ENCODE data around the gene FAM168B. TPM values are rescaled to one million over a fixed set of nuclear protein-coding genes. Genes with fewer than 3 reads are reported as not detected.
"Not testable (repeated sequence)": the region's sequence is repeated elsewhere in the genome, so short reads cannot be mapped to it uniquely, and the experiment has no call there.

The FAM168B gene
- polyA plus RNA-seq, 1 donor (not counting 4 experiments of a cell fraction or from before 2014, with no cell fraction given) = 50.8 TPM

DNA sequence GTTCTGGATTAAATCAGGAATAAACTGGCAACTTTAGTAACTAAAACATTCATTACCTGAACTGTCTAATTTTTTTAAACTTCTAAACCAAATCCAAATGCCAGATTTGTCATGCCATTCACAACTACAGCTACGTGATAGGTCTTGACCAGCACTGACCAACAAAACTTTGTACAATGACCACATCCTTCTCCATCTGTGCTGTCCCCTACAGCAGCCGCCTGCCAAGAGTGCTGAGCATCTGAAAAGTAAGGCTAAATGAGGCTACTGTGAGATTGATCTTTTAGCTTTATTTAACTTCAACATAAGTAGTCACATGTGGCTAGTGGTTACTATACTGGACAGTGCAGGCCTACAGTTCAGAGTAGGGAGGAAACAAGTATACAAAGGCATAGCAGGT lies 7.6 kb downstream of the FAM168B start:
- Histone ChIP-seq H2AFZ (ENCODE audit: control insufficient read depth, low read length) (no peak overlapping the region), H3K4me1 (ENCODE audit: control insufficient read depth, extremely low read depth, insufficient read depth, low read length) (no peaks in the 10 kb centered on the region), H3K9me3 (ENCODE audit: control insufficient read depth, low read depth, low read length) (no peaks in the 10 kb centered on the region), H3K36me3 (ENCODE audit: control insufficient read depth in 2 of 2, extremely low read depth in 1 of 2, insufficient read depth in 2 of 2, low read length in 2 of 2) (peaks cover 18 to 31% of the 10 kb centered on the region in 2 experiments), H3K79me2 (ENCODE audit: control insufficient read depth, insufficient read depth, low read length) (peaks cover 95% of the 10 kb centered on the region), H3K27me3 (ENCODE audit: control insufficient read depth, extremely low read depth, insufficient read depth, low read length) (no peaks in the 10 kb centered on the region), H4K20me1 (ENCODE audit: control insufficient read depth, extremely low read depth, insufficient read depth, low read length) (peaks cover 12% of the 10 kb centered on the region), H3K4me2 (ENCODE audit: control insufficient read depth, extremely low read depth, insufficient read depth, low read depth, low read length) (no peak overlapping the region), H3K9ac (ENCODE audit: control insufficient read depth, extremely low read depth, insufficient read depth, low read length) (no peak overlapping the region), H3K9me1 (ENCODE audit: control insufficient read depth, extremely low read depth, insufficient read depth, low read length) (peaks cover 2% of the 10 kb centered on the region), H3K27ac (ENCODE audit: control insufficient read depth, insufficient read depth, low read length) (no peak overlapping the region), H3K4me3 (ENCODE audit: control insufficient read depth in 2 of 3, extremely low read depth in 1 of 3, insufficient read depth in 2 of 3, low read depth in 1 of 3, low read length in 3 of 3) (no peak overlapping the region)
- FAIRE-seq (no peak), DNase-seq (ENCODE audit: low read depth, low spot score) (no peak)
- TF ChIP-seq, protein P1, sequence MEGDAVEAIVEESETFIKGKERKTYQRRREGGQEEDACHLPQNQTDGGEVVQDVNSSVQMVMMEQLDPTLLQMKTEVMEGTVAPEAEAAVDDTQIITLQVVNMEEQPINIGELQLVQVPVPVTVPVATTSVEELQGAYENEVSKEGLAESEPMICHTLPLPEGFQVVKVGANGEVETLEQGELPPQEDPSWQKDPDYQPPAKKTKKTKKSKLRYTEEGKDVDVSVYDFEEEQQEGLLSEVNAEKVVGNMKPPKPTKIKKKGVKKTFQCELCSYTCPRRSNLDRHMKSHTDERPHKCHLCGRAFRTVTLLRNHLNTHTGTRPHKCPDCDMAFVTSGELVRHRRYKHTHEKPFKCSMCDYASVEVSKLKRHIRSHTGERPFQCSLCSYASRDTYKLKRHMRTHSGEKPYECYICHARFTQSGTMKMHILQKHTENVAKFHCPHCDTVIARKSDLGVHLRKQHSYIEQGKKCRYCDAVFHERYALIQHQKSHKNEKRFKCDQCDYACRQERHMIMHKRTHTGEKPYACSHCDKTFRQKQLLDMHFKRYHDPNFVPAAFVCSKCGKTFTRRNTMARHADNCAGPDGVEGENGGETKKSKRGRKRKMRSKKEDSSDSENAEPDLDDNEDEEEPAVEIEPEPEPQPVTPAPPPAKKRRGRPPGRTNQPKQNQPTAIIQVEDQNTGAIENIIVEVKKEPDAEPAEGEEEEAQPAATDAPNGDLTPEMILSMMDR (optimal IDR thresholded peaks at IDR 0.05 in 1 of 3, IDR thresholded peaks at IDR 0.05 in 1 of 3, conservative IDR thresholded peaks at IDR 0.05 in 1 of 3; ENCODE audit: extremely low read depth in 1 of 3, insufficient read depth in 2 of 3, low read length in 3 of 3) = no peak
- no peak for TF ChIP-seq EZH2 (IDR thresholded peaks at IDR 0.05; ENCODE audit: low read length)
- dilution Hi-C loops (cut with MboI; ENCODE audit: extremely low pct_ligation_motif_present, low sequenced_read_pairs) = no loop called here

DNA sequence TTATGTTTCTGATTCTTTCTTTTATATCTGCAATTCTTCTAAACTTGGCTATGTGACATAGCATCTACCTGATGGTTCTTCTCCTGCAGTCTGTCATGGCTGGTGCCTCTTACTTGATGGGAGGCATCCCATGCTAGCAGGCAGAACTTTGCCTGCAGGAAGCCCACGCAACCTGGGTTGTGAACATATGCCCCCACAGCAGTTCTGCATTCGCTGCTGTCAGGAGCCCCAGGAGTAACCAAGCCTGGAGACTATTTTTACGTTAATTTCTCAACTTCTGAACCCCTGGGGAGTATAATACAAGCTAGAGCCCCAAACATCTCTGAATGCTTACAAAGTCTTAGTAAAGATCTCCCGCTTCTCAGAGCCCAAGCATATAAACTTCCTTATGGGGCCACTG lies 12.1 kb downstream of the FAM168B start:
- no peak for DNase-seq (ENCODE audit: low read depth, low spot score)
- Histone ChIP-seq H3K4me3 (ENCODE audit: control insufficient read depth in 2 of 3, extremely low read depth in 1 of 3, insufficient read depth in 2 of 3, low read depth in 1 of 3, low read length in 3 of 3) (no peak overlapping the region), H3K4me1 (ENCODE audit: control insufficient read depth, extremely low read depth, insufficient read depth, low read length) (no peaks in the 10 kb centered on the region), H3K9ac (ENCODE audit: control insufficient read depth, extremely low read depth, insufficient read depth, low read length) (no peak overlapping the region), H2AFZ (ENCODE audit: control insufficient read depth, low read length) (no peak overlapping the region), H3K79me2 (ENCODE audit: control insufficient read depth, insufficient read depth, low read length) (peaks cover 88% of the 10 kb centered on the region), H3K27me3 (ENCODE audit: control insufficient read depth, extremely low read depth, insufficient read depth, low read length) (no peaks in the 10 kb centered on the region), H3K9me1 (ENCODE audit: control insufficient read depth, extremely low read depth, insufficient read depth, low read length) (peaks cover 2% of the 10 kb centered on the region), H3K27ac (ENCODE audit: control insufficient read depth, insufficient read depth, low read length) (no peak overlapping the region), H3K36me3 (ENCODE audit: control insufficient read depth in 2 of 2, extremely low read depth in 1 of 2, insufficient read depth in 2 of 2, low read length in 2 of 2) (peaks cover 26 to 33% of the 10 kb centered on the region in 2 experiments), H3K9me3 (ENCODE audit: control insufficient read depth, low read depth, low read length) (no peaks in the 10 kb centered on the region), H4K20me1 (ENCODE audit: control insufficient read depth, extremely low read depth, insufficient read depth, low read length) (peaks cover 13% of the 10 kb centered on the region), H3K4me2 (ENCODE audit: control insufficient read depth, extremely low read depth, insufficient read depth, low read depth, low read length) (no peak overlapping the region)
- dilution Hi-C loops (cut with MboI; ENCODE audit: extremely low pct_ligation_motif_present, low sequenced_read_pairs) = no loop called here
- FAIRE-seq = no peak
- TF ChIP-seq, protein P1 (optimal IDR thresholded peaks at IDR 0.05 in 1 of 3, IDR thresholded peaks at IDR 0.05 in 1 of 3, conservative IDR thresholded peaks at IDR 0.05 in 1 of 3; ENCODE audit: extremely low read depth in 1 of 3, insufficient read depth in 2 of 3, low read length in 3 of 3) = no peak
- TF ChIP-seq EZH2 (IDR thresholded peaks at IDR 0.05; ENCODE audit: low read length) = no peak

DNA sequence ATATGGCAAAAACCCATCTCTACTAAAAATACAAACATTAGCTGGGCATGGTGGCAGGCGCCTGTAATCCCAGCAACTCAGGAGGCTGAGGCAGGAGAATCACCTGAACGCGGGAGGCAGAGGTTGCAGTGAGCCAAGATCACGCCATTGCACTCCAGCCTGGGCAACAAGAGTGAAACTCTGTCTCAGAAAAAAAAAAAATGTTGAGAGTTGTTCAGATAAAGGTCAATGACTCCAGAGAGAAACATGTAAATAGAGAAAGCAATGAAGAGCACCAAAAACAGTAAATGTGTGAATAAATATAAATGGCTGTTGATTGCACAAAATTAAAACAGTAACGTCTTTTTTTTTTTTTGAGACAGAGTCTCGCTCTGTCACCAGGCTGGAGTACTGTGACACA lies 13.3 kb downstream of the FAM168B start:
- H3K27me3 ChIP-seq (ENCODE audit: control insufficient read depth, extremely low read depth, insufficient read depth, low read length); H2AFZ ChIP-seq (ENCODE audit: control insufficient read depth, low read length); H3K9ac ChIP-seq (ENCODE audit: control insufficient read depth, extremely low read depth, insufficient read depth, low read length); H3K27ac ChIP-seq (ENCODE audit: control insufficient read depth, insufficient read depth, low read length); H3K4me2 ChIP-seq (ENCODE audit: control insufficient read depth, extremely low read depth, insufficient read depth, low read depth, low read length); H3K9me1 ChIP-seq (ENCODE audit: control insufficient read depth, extremely low read depth, insufficient read depth, low read length); DNase-seq (ENCODE audit: low read depth, low spot score); H3K4me1 ChIP-seq (ENCODE audit: control insufficient read depth, extremely low read depth, insufficient read depth, low read length); dilution Hi-C loops (cut with MboI; ENCODE audit: extremely low pct_ligation_motif_present, low sequenced_read_pairs); H3K4me3 ChIP-seq (ENCODE audit: control insufficient read depth in 2 of 3, extremely low read depth in 1 of 3, insufficient read depth in 2 of 3, low read depth in 1 of 3, low read length in 3 of 3); H4K20me1 ChIP-seq (ENCODE audit: control insufficient read depth, extremely low read depth, insufficient read depth, low read length); H3K9me3 ChIP-seq (ENCODE audit: control insufficient read depth, low read depth, low read length); FAIRE-seq: not testable (repeated sequence)
- Histone ChIP-seq H3K36me3 (ENCODE audit: control insufficient read depth in 2 of 2, extremely low read depth in 1 of 2, insufficient read depth in 2 of 2, low read length in 2 of 2) (peaks cover 26 to 32% of the 10 kb centered on the region in 2 experiments), H3K79me2 (ENCODE audit: control insufficient read depth, insufficient read depth, low read length) (peaks cover 88% of the 10 kb centered on the region)

Measured in keratinocyte (primary cell).